Fibroblast of skin of right quadriceps (primary cell): ENCODE results near the gene NOTCH2NLA.
"Not testable (repeated sequence)": the region's sequence is repeated elsewhere in the genome, so short reads cannot be mapped to it uniquely, and the experiment has no call there.

Source experiments
- DNase-seq: peaks from one replicate; pipeline ENCODE4 v3.0.0-alpha.2; 2013

NOTCH2NLA gene

GRCh38 chr1:146228710-146229477, at the start of gene NOTCH2NLA:
NOTCH2NLA (minus strand) TSS chr1:146229021; CDS start chr1:146189337, 39,684 bp downstream.
- peak; percentile 1 for DNase-seq

GRCh38 chr1:146278346-146278745, 49.5 kb upstream of the NOTCH2NLA start:
- not testable (repeated sequence) for DNase-seq

GRCh38 chr1:146277087-146277486, 48.3 kb upstream of the NOTCH2NLA start:
- not testable (repeated sequence) for DNase-seq

- not testable (repeated sequence) for DNase-seq
These were observed 45.3 kb upstream of the NOTCH2NLA start for GRCh38 chr1:146274083-146274482.

GRCh38 chr1:146273194-146273593, 44.4 kb upstream of the NOTCH2NLA start:
- DNase-seq = not testable (repeated sequence)

- DNase-seq = not testable (repeated sequence)
These were observed 43.9 kb upstream of the NOTCH2NLA start for GRCh38 chr1:146272734-146273133.

- not testable (repeated sequence) for DNase-seq
These were observed 43.2 kb upstream of the NOTCH2NLA start for GRCh38 chr1:146271977-146272376.

- not testable (repeated sequence) for DNase-seq
These were observed 41.3 kb upstream of the NOTCH2NLA start for GRCh38 chr1:146270129-146270528.

GRCh38 chr1:146266179-146266748, 37.4 kb upstream of the NOTCH2NLA start:
- DNase-seq = not testable (repeated sequence)

GRCh38 chr1:146264761-146265160, 35.9 kb upstream of the NOTCH2NLA start:
- DNase-seq = not testable (repeated sequence)

- not testable (repeated sequence) for DNase-seq
These were observed 31.3 kb upstream of the NOTCH2NLA start for GRCh38 chr1:146260006-146260730.

- DNase-seq = not testable (repeated sequence)
These were observed 29.3 kb upstream of the NOTCH2NLA start for GRCh38 chr1:146257992-146258552.

- DNase-seq = not testable (repeated sequence)
These were observed 25.9 kb upstream of the NOTCH2NLA start for GRCh38 chr1:146254569-146255197.

GRCh38 chr1:146253249-146253855, 24.5 kb upstream of the NOTCH2NLA start:
- not testable (repeated sequence) for DNase-seq

GRCh38 chr1:146251523-146251922, 22.7 kb upstream of the NOTCH2NLA start:
- DNase-seq = not testable (repeated sequence)

- not testable (repeated sequence) for DNase-seq
These were observed 19.8 kb upstream of the NOTCH2NLA start for GRCh38 chr1:146248643-146249042.

- DNase-seq = not testable (repeated sequence)
These were observed 7.8 kb upstream of the NOTCH2NLA start for GRCh38 chr1:146236626-146237025.

GRCh38 chr1:146236026-146236601, 7.3 kb upstream of the NOTCH2NLA start:
- DNase-seq = not testable (repeated sequence)

GRCh38 chr1:146228144-146228682, 608 bp downstream of the NOTCH2NLA start:
- DNase-seq = not testable (repeated sequence)

GRCh38 chr1:146174531-146174930, 54.3 kb downstream of the NOTCH2NLA start:
- DNase-seq = not testable (repeated sequence)

GRCh38 chr1:146167740-146168139, 61.1 kb downstream of the NOTCH2NLA start:
- not testable (repeated sequence) for DNase-seq
